Karpas-422 (cell line): Measurements from ENCODE around the gene WNT3. TPM values are rescaled to one million over a fixed set of nuclear protein-coding genes. Genes with fewer than 3 reads are reported as not detected.

Experiments used
- DNase-seq: peaks from one replicate; pipeline ENCODE4 v3.0.0-alpha.2; 2015
- H2AFZ ChIP-seq: fragments of 200-600 bp; sonication (generic); 2 replicates; pipeline ENCODE4 v1.6.1; 2014; ENCODE audit warnings: antibody characterized with exemption, low read length, mixed read lengths
- H3K27ac ChIP-seq: fragments of 200-600 bp; sonication (generic); 2 replicates; pipeline ENCODE4 v1.5.1; 2014; ENCODE audit warnings: mild to moderate bottlenecking, low read length, moderate library complexity
- H3K27me3 ChIP-seq: fragments of 200-600 bp; sonication (generic); 2 replicates; pipeline ENCODE4 v1.6.1; 2014; ENCODE audit warnings: low read length, mixed read lengths
- H3K36me3 ChIP-seq: fragments of 200-600 bp; sonication (generic); 2 replicates; pipeline ENCODE4 v1.6.1; 2014; ENCODE audit warnings: low read length, mixed read lengths; ENCODE audit not compliant: insufficient read depth
- H3K4me1 ChIP-seq: fragments of 200-600 bp; sonication (generic); 2 replicates; pipeline ENCODE4 v1.6.1; 2014; ENCODE audit warnings: mild to moderate bottlenecking, low read length, mixed read lengths
- H3K4me2 ChIP-seq: fragments of 200-600 bp; sonication (generic); 2 replicates; pipeline ENCODE4 v1.6.1; 2014; ENCODE audit warnings: low read length, low read depth, mild to moderate bottlenecking; ENCODE audit not compliant: poor library complexity, severe bottlenecking
- H3K4me3 ChIP-seq: fragments of 200-600 bp; sonication (generic); 2 replicates; pipeline ENCODE4 v1.5.1; 2014; ENCODE audit warnings: mild to moderate bottlenecking, antibody characterized with exemption, low read length, mixed read lengths
- H3K79me2 ChIP-seq: fragments of 200-600 bp; sonication (generic); 2 replicates; pipeline ENCODE4 v1.6.1; 2014; ENCODE audit warnings: mild to moderate bottlenecking, low read length, mixed read lengths
- H3K9ac ChIP-seq: fragments of 200-600 bp; sonication (generic); 2 replicates; pipeline ENCODE4 v1.6.0; 2014; ENCODE audit warnings: low read length
- H3K9me2 ChIP-seq: fragments of 200-600 bp; sonication (generic), shearing (Covaris generic); replicated peaks from 2 replicates; pipeline ENCODE4 v1.6.0; 2014; ENCODE audit warnings: mild to moderate bottlenecking, low read length, moderate library complexity; ENCODE audit not compliant: insufficient read depth
- H3K9me3 ChIP-seq: fragments of 300-700, 200-600 bp; sonication (generic); 2 replicates; pipeline ENCODE4 v1.6.1; 2014; ENCODE audit warnings: low read length, mixed read lengths
- H4K20me1 ChIP-seq: fragments of 200-600 bp; sonication (generic); 2 replicates; pipeline ENCODE4 v1.6.1; 2014; ENCODE audit warnings: mild to moderate bottlenecking, antibody characterized with exemption, low read length, low read depth; ENCODE audit not compliant: insufficient read depth
- total RNA-seq: library from RNA; depleted of rRNA; stranded (reverse); fragments of >200 nt; shearing (Covaris generic); gene quantifications from 2 replicates; pipeline ENCODE4 v1.2.3, GENCODE V29; 2014; ENCODE audit warnings: low replicate concordance; rRNA removed

The WNT3 gene, protein sequence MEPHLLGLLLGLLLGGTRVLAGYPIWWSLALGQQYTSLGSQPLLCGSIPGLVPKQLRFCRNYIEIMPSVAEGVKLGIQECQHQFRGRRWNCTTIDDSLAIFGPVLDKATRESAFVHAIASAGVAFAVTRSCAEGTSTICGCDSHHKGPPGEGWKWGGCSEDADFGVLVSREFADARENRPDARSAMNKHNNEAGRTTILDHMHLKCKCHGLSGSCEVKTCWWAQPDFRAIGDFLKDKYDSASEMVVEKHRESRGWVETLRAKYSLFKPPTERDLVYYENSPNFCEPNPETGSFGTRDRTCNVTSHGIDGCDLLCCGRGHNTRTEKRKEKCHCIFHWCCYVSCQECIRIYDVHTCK
- total RNA-seq = 1.2 and 2.0 TPM in 2 replicates

DNA sequence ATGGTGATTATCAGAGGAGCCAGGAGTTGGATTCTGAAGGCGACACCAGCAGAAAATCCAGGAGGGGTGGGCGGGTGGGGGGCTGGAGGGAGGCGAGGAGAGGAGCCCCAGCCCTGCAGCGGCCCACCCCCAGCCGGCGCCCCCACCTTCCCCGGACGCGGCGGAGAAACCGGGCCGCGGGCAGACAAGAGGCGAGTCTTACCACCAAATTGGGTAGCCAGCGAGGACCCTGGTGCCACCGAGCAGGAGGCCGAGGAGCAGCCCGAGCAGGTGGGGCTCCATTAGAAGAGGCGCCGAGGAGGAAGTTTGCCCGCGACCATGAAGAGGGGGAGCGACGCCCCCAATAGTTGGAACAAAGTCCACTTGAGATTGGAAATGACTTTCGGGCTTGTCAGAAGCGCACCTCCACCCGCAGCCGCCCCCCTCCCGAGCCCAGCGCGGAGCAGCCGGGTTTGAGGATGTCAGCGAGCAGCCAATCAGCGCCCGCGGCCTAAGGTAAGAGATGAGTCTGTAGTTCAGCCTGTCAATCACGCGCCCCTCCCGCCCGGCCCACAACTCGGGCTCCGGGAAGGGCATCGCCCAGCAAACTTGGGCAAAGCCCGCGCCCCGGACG is at the start of gene WNT3:
TSS of gene WNT3 (minus strand) at position 377 of the 613 bp plus-strand sequence. CDS start at position 282, 95 bp downstream.
- H3K79me2 ChIP-seq = no peaks in the 10 kb centered on the region
- peak; percentile 71 for DNase-seq
- no peaks in the 10 kb centered on the region for H3K27me3 ChIP-seq
- H3K9me2 ChIP-seq = no peaks in the 10 kb centered on the region
- H3K9ac ChIP-seq = no peak within 1 kb of the TSS
- no peaks in the 10 kb centered on the region; the same call in 1 of the 2 replicates for H4K20me1 ChIP-seq
- no peak within 1 kb of the TSS for H3K27ac ChIP-seq
- no peaks in the 10 kb centered on the region for H3K36me3 ChIP-seq
- H3K4me3 ChIP-seq = peak within 1 kb of the TSS; percentile 54; the same call in 1 of the 2 replicates
- 0 out of 2 replicates have a peak within 1 kb of the TSS, but pooled peaks have one; percentile 34 for H2AFZ ChIP-seq
- H3K4me2 ChIP-seq = peak within 1 kb of the TSS; percentile 59
- H3K4me1 ChIP-seq = peaks cover 5% of the 10 kb centered on the region
- no peaks in the 10 kb centered on the region for H3K9me3 ChIP-seq

DNA sequence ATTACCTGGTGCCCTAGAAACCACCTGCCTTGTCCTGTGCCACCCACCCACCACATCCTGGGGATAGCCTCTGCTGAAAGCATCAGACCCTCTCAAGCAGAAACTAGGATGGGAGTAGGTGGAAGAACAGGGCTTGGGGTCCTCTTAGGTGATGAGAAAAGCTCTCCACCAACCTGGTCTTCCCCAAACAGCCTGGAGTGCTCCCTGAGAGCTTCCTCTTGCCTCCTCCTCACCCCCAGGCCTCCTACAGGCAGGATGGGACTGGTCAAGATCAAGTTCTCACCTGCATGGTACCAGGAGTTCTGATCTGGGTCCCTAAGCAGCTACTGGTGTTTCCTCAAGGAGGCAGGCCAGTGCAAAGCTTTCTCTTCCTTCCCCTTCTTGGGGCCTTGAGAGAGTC is 48.3 kb upstream of the WNT3 start:
- Histone ChIP-seq H4K20me1 (no peaks in the 10 kb centered on the region), H3K4me2 (no peak overlapping the region), H2AFZ (no peak overlapping the region), H3K4me3 (no peak overlapping the region), H3K4me1 (peaks cover 10% of the 10 kb centered on the region), H3K9me3 (no peaks in the 10 kb centered on the region), H3K27me3 (no peaks in the 10 kb centered on the region), H3K36me3 (no peaks in the 10 kb centered on the region), H3K9ac (no peak overlapping the region), H3K27ac (no peak overlapping the region), H3K9me2 (no peaks in the 10 kb centered on the region), H3K79me2 (no peaks in the 10 kb centered on the region)
- DNase-seq = no peak

DNA sequence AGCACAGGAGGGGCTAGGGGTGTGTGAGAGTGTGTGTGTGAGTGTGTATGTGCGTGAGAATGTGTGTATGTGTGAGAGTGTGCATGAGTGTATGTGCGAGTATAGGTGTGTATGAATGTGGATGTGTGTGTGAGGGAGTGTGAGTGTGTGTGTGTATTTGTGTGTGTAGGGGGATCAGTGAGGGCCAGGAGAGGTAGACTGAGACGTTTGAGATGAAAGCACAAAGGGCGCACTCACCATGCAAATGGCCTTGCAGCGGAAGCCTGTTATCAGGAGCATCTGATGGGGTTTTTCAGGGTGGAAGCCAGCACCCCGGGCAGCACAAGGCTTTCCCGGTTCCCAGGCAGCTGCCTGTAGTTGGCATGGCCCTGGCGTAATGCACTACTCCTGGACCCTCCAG is 47.8 kb upstream of the WNT3 start:
- Histone ChIP-seq H3K79me2 (no peaks in the 10 kb centered on the region), H3K4me3 (no peak overlapping the region), H3K36me3 (no peaks in the 10 kb centered on the region), H4K20me1 (no peaks in the 10 kb centered on the region), H3K9ac (no peak overlapping the region), H3K4me2 (no peak overlapping the region), H3K27ac (no peak overlapping the region), H3K4me1 (peaks cover 10% of the 10 kb centered on the region), H3K9me3 (no peaks in the 10 kb centered on the region), H3K27me3 (no peaks in the 10 kb centered on the region), H3K9me2 (no peaks in the 10 kb centered on the region), H2AFZ (no peak overlapping the region)
- no peak for DNase-seq

DNA sequence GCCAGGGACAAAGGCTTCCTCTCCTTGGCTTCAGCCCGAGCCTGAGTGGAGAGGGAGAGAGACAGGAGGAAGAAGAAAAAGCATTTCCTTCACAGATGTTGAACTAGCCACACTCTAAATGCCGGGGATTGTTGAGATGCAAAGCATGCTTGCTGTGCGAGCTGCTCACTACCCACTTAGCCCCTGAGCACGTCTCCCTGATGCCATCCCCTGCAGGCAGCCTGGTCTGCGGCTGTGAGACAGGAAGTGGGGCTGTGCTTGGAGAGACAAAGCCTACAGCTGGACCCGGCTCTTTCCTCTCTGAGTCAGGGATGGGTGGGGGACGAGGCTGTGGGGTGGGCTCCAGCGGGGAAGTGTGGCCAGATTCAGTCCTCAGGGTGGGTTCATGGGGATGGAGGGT is 46.6 kb upstream of the WNT3 start:
- H3K4me3 ChIP-seq = no peak overlapping the region
- H4K20me1 ChIP-seq = no peaks in the 10 kb centered on the region
- H3K27ac ChIP-seq = no peak overlapping the region
- no peaks in the 10 kb centered on the region for H3K36me3 ChIP-seq
- H3K4me2 ChIP-seq = peak overlapping the region; percentile 3
- no peaks in the 10 kb centered on the region for H3K79me2 ChIP-seq
- no peaks in the 10 kb centered on the region for H3K9me3 ChIP-seq
- peak; percentile 65 for DNase-seq
- H2AFZ ChIP-seq = no peak overlapping the region
- 0 out of 2 replicates have a peak overlapping the region, but pooled peaks have one; percentile 11 for H3K9ac ChIP-seq
- peaks cover 10% of the 10 kb centered on the region for H3K4me1 ChIP-seq
- no peaks in the 10 kb centered on the region for H3K27me3 ChIP-seq
- H3K9me2 ChIP-seq = no peaks in the 10 kb centered on the region

DNA sequence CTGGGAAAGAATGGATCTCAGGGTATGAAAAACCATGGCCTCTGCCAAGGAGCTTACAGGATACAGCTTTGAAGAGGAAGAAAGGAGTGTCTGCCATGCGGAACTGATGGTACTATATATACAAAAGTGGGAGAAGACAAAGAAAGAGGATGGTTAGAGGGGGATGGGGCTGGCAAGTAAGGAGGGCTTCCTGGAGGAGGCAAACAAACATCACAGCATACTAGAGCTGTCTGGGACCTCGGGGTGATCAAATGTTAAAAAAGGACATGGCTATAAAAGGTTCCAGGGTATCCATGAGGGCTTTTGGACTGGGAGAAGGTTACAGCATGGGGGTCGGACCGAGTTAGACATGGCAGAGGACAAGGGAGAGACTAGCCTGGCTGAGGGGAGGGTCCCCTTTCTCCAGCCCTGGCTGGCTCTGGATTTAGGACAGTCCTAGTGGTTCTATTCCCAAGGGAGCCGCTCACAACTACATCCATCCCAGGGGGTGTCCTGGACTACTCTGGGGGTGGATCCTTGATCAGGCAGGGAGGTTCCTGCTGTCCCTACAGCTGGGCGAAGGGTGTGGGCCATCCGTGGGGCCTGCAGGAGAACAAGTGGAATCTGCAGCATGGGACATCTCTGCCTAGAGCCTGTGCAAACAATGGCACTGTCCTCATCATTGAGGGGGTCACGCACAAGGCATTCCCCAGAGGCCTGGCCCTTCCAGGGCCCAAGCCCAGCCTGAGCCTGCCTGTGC is 45.1 kb upstream of the WNT3 start:
- H3K27ac ChIP-seq = no peak overlapping the region
- no peaks in the 10 kb centered on the region for H3K79me2 ChIP-seq
- H3K4me2 ChIP-seq = no peak overlapping the region
- H3K9me3 ChIP-seq = no peaks in the 10 kb centered on the region
- no peaks in the 10 kb centered on the region for H3K9me2 ChIP-seq
- H2AFZ ChIP-seq = no peak overlapping the region
- peaks cover 10% of the 10 kb centered on the region for H3K4me1 ChIP-seq
- H3K9ac ChIP-seq = no peak overlapping the region
- no peak overlapping the region for H3K4me3 ChIP-seq
- no peaks in the 10 kb centered on the region for H4K20me1 ChIP-seq
- H3K27me3 ChIP-seq = no peaks in the 10 kb centered on the region
- DNase-seq = no peak
- no peaks in the 10 kb centered on the region for H3K36me3 ChIP-seq

DNA sequence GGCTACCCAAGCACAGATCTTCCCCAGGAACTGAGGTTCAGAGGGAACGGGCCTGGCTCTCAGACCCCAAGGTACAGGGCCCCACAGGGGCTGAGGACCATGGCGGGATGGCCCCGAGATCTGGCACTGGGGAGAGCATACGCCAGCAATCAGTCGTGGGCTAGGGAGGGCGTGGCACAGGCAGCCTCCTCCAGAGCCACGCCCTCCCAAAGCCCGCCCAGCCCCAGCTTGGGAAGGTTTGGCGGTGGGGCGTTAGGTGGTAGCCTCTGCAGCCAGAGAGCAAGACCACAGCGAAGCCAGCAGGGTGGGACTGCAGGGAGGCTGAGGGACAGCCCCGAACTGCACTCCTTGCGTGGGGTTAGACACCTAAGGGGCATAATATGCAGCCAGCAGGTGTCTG is 44.5 kb upstream of the WNT3 start:
- no peak overlapping the region for H2AFZ ChIP-seq
- no peak overlapping the region for H3K27ac ChIP-seq
- peak; percentile 44 for DNase-seq
- no peaks in the 10 kb centered on the region for H4K20me1 ChIP-seq
- H3K9me3 ChIP-seq = no peaks in the 10 kb centered on the region
- H3K79me2 ChIP-seq = no peaks in the 10 kb centered on the region
- H3K27me3 ChIP-seq = no peaks in the 10 kb centered on the region
- peaks cover 10% of the 10 kb centered on the region for H3K4me1 ChIP-seq
- no peaks in the 10 kb centered on the region for H3K36me3 ChIP-seq
- H3K4me3 ChIP-seq = no peak overlapping the region
- H3K4me2 ChIP-seq = no peak overlapping the region
- H3K9ac ChIP-seq = no peak overlapping the region
- no peaks in the 10 kb centered on the region for H3K9me2 ChIP-seq

DNA sequence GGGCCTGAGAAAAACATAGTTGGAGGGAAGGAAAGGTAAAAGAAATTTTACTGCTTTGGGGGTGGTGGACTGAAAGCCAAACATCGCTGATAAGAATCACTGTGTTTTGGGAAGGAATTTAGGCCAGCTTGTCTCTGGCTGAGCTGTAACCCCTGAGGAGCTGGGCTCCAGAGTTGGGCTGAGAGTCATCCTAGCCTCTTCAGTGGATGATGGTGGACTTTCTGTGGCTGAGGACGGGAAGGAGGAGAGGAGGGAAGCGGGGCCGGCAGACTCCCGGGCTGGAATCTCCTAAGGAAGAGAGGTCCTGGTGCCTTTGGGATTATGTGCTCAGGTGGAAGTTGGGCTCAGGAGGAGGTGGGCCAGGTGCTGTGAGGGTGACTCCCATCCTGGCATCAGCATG is 41.5 kb upstream of the WNT3 start:
- H3K4me3 ChIP-seq = no peak overlapping the region
- H3K79me2 ChIP-seq = no peaks in the 10 kb centered on the region
- H3K4me1 ChIP-seq = peaks cover 6% of the 10 kb centered on the region
- H3K27me3 ChIP-seq = no peaks in the 10 kb centered on the region
- H3K9ac ChIP-seq = no peak overlapping the region
- no peak for DNase-seq
- H3K9me3 ChIP-seq = no peaks in the 10 kb centered on the region
- H3K36me3 ChIP-seq = no peaks in the 10 kb centered on the region
- no peak overlapping the region for H2AFZ ChIP-seq
- no peaks in the 10 kb centered on the region for H4K20me1 ChIP-seq
- H3K9me2 ChIP-seq = no peaks in the 10 kb centered on the region
- no peak overlapping the region for H3K4me2 ChIP-seq
- H3K27ac ChIP-seq = no peak overlapping the region

DNA sequence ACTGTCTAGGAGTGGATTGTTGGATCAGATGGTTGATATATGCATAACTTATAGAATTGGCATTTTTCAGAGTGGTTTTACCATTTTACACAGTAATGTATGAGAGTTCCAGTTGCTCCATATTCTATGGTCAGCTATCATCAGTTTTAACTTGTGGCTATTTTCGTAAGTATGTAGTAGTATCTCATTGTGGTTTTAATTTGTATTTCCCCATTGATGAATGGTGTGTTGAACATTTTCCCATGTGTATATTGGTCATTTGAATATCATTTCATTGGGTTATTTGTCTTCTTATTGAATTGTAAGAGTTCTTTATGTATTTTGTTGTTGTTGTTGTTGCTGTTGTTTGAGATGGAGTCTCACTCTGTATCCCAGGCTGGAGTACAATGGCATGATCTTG is 39.1 kb upstream of the WNT3 start:
- Histone ChIP-seq H3K36me3 (no peaks in the 10 kb centered on the region), H3K4me2 (no peak overlapping the region), H3K27ac (no peak overlapping the region), H3K79me2 (no peaks in the 10 kb centered on the region), H3K9ac (no peak overlapping the region), H3K9me3 (no peaks in the 10 kb centered on the region), H3K4me3 (no peak overlapping the region), H2AFZ (no peak overlapping the region), H3K27me3 (no peaks in the 10 kb centered on the region), H3K4me1 (no peaks in the 10 kb centered on the region), H4K20me1 (no peaks in the 10 kb centered on the region), H3K9me2 (no peaks in the 10 kb centered on the region)
- DNase-seq = no peak
